ENCODE data around the gene SENP6.

The SENP6 gene

DNA sequence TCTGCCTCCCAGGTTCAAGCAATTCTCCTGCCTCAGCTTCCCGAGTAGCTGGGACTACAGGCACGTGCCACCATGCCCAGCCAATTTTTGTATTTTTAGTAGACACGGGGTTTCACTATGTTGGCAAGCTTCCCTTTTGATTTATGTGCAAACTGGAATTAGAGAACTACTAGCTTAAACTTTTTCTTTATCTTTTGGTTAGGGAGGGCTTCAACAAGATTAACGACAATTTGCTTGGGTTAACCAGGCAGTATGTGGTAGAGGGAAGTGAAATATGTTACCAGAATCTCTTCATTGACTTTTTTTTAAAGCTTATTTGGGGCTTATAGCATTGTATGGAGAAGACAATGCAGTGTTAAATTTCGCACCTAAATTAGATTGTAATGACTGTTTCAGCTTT, 156.4 kb downstream of the SENP6 start:
- no peaks in the 10 kb centered on the region for H3K27me3 ChIP-seq (ENCODE audit: control insufficient read depth in 1 of 2, insufficient read depth in 1 of 2, low read length in 2 of 2)
- H3K79me1 ChIP-seq (replicated peaks; ENCODE audit: low read length, poor library complexity, severe bottlenecking) = peaks cover 9% of the 10 kb centered on the region
- H3K9ac ChIP-seq (ENCODE audit: low read length) = no peak overlapping the region
- H2AK5ac ChIP-seq (ENCODE audit: low read length, severe bottlenecking) = no peak overlapping the region
- H3K14ac ChIP-seq (ENCODE audit: low read length in 2 of 2) = no peak overlapping the region
- H2BK5ac ChIP-seq (ENCODE audit: low read depth, low read length, poor library complexity, severe bottlenecking) = no peak overlapping the region
- H3K18ac ChIP-seq (ENCODE audit: low read depth in 1 of 2, low read length in 2 of 2) = no peak overlapping the region
- no peak overlapping the region for H4K8ac ChIP-seq (ENCODE audit: low read length)
- H3K4ac ChIP-seq (ENCODE audit: low read depth in 1 of 2, low read length in 2 of 2) = no peak overlapping the region
- H3K4me3 ChIP-seq (ENCODE audit: insufficient read depth in 1 of 2, low read depth in 1 of 2, low read length in 2 of 2) = no peak overlapping the region
- H3K9me3 ChIP-seq (ENCODE audit: control insufficient read depth, low read length) = no peaks in the 10 kb centered on the region
- 92% methylated on average over 5 of the region's 5 CpGs for WGBS
- no peak overlapping the region for H4K91ac ChIP-seq (ENCODE audit: low read length)
- H3K4me2 ChIP-seq (ENCODE audit: low read length, poor library complexity, severe bottlenecking) = no peak overlapping the region
- no peak overlapping the region for H2AFZ ChIP-seq (ENCODE audit: low read depth, low read length)
- H3K23ac ChIP-seq (ENCODE audit: low read length in 2 of 2) = no peak overlapping the region
- no peak overlapping the region for H2BK120ac ChIP-seq (ENCODE audit: low read depth, low read length)
- no peak for DNase-seq
- peaks cover 12% of the 10 kb centered on the region for H3K4me1 ChIP-seq (ENCODE audit: control insufficient read depth, insufficient read depth, low read depth, low read length)
- no peak overlapping the region for H3K27ac ChIP-seq (ENCODE audit: low read length, poor library complexity, severe bottlenecking)
- no peaks in the 10 kb centered on the region for H3K36me3 ChIP-seq (ENCODE audit: control insufficient read depth in 1 of 2, insufficient read depth in 2 of 2, low read depth in 1 of 2, low read length in 2 of 2)
- no peak overlapping the region for H2BK12ac ChIP-seq (ENCODE audit: low read length in 2 of 2)
- H2BK15ac ChIP-seq (ENCODE audit: low read depth, poor library complexity, severe bottlenecking) = no peak overlapping the region

GRCh38 chr6:75759207-75759606, 157.5 kb downstream of the SENP6 start:
- H3K4me2 ChIP-seq (ENCODE audit: low read length, poor library complexity, severe bottlenecking) = no peak overlapping the region
- H3K9ac ChIP-seq (ENCODE audit: low read length) = no peak overlapping the region
- no peak overlapping the region for H3K4ac ChIP-seq (ENCODE audit: low read depth in 1 of 2, low read length in 2 of 2)
- H3K27me3 ChIP-seq (ENCODE audit: control insufficient read depth in 1 of 2, insufficient read depth in 1 of 2, low read length in 2 of 2) = no peaks in the 10 kb centered on the region
- H3K36me3 ChIP-seq (ENCODE audit: control insufficient read depth in 1 of 2, insufficient read depth in 2 of 2, low read depth in 1 of 2, low read length in 2 of 2) = no peaks in the 10 kb centered on the region
- H2BK5ac ChIP-seq (ENCODE audit: low read depth, low read length, poor library complexity, severe bottlenecking) = no peak overlapping the region
- no peak overlapping the region for H4K91ac ChIP-seq (ENCODE audit: low read length)
- no peak overlapping the region for H2BK15ac ChIP-seq (ENCODE audit: low read depth, poor library complexity, severe bottlenecking)
- DNase-seq = no peak
- WGBS = 62% methylated on average over 4 of the region's 5 CpGs
- H4K8ac ChIP-seq (ENCODE audit: low read length) = no peak overlapping the region
- peaks cover 12% of the 10 kb centered on the region for H3K79me1 ChIP-seq (replicated peaks; ENCODE audit: low read length, poor library complexity, severe bottlenecking)
- H2BK12ac ChIP-seq (ENCODE audit: low read length in 2 of 2) = no peak overlapping the region
- H2BK120ac ChIP-seq (ENCODE audit: low read depth, low read length) = no peak overlapping the region
- H3K4me1 ChIP-seq (ENCODE audit: control insufficient read depth, insufficient read depth, low read depth, low read length) = peaks cover 8% of the 10 kb centered on the region
- no peak overlapping the region for H3K14ac ChIP-seq (ENCODE audit: low read length in 2 of 2)
- no peak overlapping the region for H3K4me3 ChIP-seq (ENCODE audit: insufficient read depth in 1 of 2, low read depth in 1 of 2, low read length in 2 of 2)
- no peak overlapping the region for H3K18ac ChIP-seq (ENCODE audit: low read depth in 1 of 2, low read length in 2 of 2)
- H2AFZ ChIP-seq (ENCODE audit: low read depth, low read length) = no peak overlapping the region
- peak overlapping the region; percentile 35 for H3K27ac ChIP-seq (ENCODE audit: low read length, poor library complexity, severe bottlenecking)
- H3K9me3 ChIP-seq (ENCODE audit: control insufficient read depth, low read length) = no peaks in the 10 kb centered on the region
- H2AK5ac ChIP-seq (ENCODE audit: low read length, severe bottlenecking) = no peak overlapping the region
- H3K23ac ChIP-seq (ENCODE audit: low read length in 2 of 2) = no peak overlapping the region

DNA sequence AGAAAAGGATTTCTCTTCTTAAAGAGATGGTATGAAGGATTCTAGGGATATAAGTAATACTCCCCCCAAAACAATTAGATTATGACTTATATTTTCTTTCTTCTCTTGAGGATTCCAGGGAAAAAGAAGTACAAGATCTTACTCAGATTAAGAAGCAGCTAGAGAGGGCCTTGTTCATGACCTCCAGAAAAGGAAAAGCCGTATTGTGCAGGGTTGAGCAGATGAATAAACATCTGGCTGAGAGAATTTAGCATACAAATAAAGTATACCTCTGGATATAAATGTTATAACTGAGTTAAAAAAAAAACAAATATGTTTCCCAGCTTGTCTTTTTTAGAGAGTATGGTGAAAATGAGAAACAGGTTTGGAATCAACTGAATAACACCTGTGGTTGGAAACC, 158.6 kb downstream of the SENP6 start:
- no peak for DNase-seq
- H3K27me3 ChIP-seq (ENCODE audit: control insufficient read depth in 1 of 2, insufficient read depth in 1 of 2, low read length in 2 of 2) = no peaks in the 10 kb centered on the region
- H4K8ac ChIP-seq (ENCODE audit: low read length) = no peak overlapping the region
- no peaks in the 10 kb centered on the region for H3K36me3 ChIP-seq (ENCODE audit: control insufficient read depth in 1 of 2, insufficient read depth in 2 of 2, low read depth in 1 of 2, low read length in 2 of 2)
- no peak overlapping the region for H2BK15ac ChIP-seq (ENCODE audit: low read depth, poor library complexity, severe bottlenecking)
- H2BK5ac ChIP-seq (ENCODE audit: low read depth, low read length, poor library complexity, severe bottlenecking) = no peak overlapping the region
- H3K27ac ChIP-seq (ENCODE audit: low read length, poor library complexity, severe bottlenecking) = no peak overlapping the region
- H3K4me3 ChIP-seq (ENCODE audit: insufficient read depth in 1 of 2, low read depth in 1 of 2, low read length in 2 of 2) = no peak overlapping the region
- no peak overlapping the region for H4K91ac ChIP-seq (ENCODE audit: low read length)
- H3K9me3 ChIP-seq (ENCODE audit: control insufficient read depth, low read length) = no peaks in the 10 kb centered on the region
- H2BK120ac ChIP-seq (ENCODE audit: low read depth, low read length) = no peak overlapping the region
- H2AK5ac ChIP-seq (ENCODE audit: low read length, severe bottlenecking) = no peak overlapping the region
- peaks cover 7% of the 10 kb centered on the region for H3K4me1 ChIP-seq (ENCODE audit: control insufficient read depth, insufficient read depth, low read depth, low read length)
- H3K9ac ChIP-seq (ENCODE audit: low read length) = no peak overlapping the region
- H3K4ac ChIP-seq (ENCODE audit: low read depth in 1 of 2, low read length in 2 of 2) = no peak overlapping the region
- no peak overlapping the region for H3K23ac ChIP-seq (ENCODE audit: low read length in 2 of 2)
- H2BK12ac ChIP-seq (ENCODE audit: low read length in 2 of 2) = no peak overlapping the region
- WGBS = 67% methylated on average over 1 of the region's 1 CpG
- peaks cover 13% of the 10 kb centered on the region for H3K79me1 ChIP-seq (replicated peaks; ENCODE audit: low read length, poor library complexity, severe bottlenecking)
- no peak overlapping the region for H2AFZ ChIP-seq (ENCODE audit: low read depth, low read length)
- H3K4me2 ChIP-seq (ENCODE audit: low read length, poor library complexity, severe bottlenecking) = no peak overlapping the region
- no peak overlapping the region for H3K14ac ChIP-seq (ENCODE audit: low read length in 2 of 2)
- H3K18ac ChIP-seq (ENCODE audit: low read depth in 1 of 2, low read length in 2 of 2) = no peak overlapping the region

DNA sequence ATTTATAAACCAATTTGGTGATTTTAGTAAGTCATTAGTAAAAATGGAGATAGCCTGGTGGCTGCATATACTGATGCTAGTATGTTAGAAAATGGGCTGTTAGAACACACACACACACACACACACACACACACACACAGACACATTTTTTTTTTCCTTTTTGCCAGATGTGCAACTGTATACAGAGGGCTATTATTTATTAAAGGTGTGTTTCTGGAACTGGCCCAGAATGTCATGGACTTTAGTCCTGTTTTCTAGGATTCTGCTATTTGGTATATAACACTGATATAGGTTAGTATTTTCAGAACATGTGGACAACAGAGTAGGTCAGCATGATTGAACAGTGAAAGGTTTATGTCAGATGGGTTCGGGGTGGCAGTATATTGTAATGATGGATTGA, 159.8 kb downstream of the SENP6 start:
- no peak overlapping the region for H3K23ac ChIP-seq (ENCODE audit: low read length in 2 of 2)
- H3K79me1 ChIP-seq (replicated peaks; ENCODE audit: low read length, poor library complexity, severe bottlenecking) = peaks cover 14% of the 10 kb centered on the region
- H3K36me3 ChIP-seq (ENCODE audit: control insufficient read depth in 1 of 2, insufficient read depth in 2 of 2, low read depth in 1 of 2, low read length in 2 of 2) = no peaks in the 10 kb centered on the region
- no peak overlapping the region for H2AFZ ChIP-seq (ENCODE audit: low read depth, low read length)
- no peak overlapping the region for H3K4me2 ChIP-seq (ENCODE audit: low read length, poor library complexity, severe bottlenecking)
- H2BK120ac ChIP-seq (ENCODE audit: low read depth, low read length) = no peak overlapping the region
- H4K8ac ChIP-seq (ENCODE audit: low read length) = no peak overlapping the region
- H2BK12ac ChIP-seq (ENCODE audit: low read length in 2 of 2) = no peak overlapping the region
- H3K4ac ChIP-seq (ENCODE audit: low read depth in 1 of 2, low read length in 2 of 2) = no peak overlapping the region
- WGBS = no CpG with 5 or more reads among the region's 1 CpG
- H3K27ac ChIP-seq (ENCODE audit: low read length, poor library complexity, severe bottlenecking) = no peak overlapping the region
- peaks cover 7% of the 10 kb centered on the region for H3K4me1 ChIP-seq (ENCODE audit: control insufficient read depth, insufficient read depth, low read depth, low read length)
- H3K9ac ChIP-seq (ENCODE audit: low read length) = no peak overlapping the region
- no peak for DNase-seq
- H3K4me3 ChIP-seq (ENCODE audit: insufficient read depth in 1 of 2, low read depth in 1 of 2, low read length in 2 of 2) = no peak overlapping the region
- no peak overlapping the region for H4K91ac ChIP-seq (ENCODE audit: low read length)
- no peak overlapping the region for H3K18ac ChIP-seq (ENCODE audit: low read depth in 1 of 2, low read length in 2 of 2)
- H3K9me3 ChIP-seq (ENCODE audit: control insufficient read depth, low read length) = no peaks in the 10 kb centered on the region
- no peak overlapping the region for H2BK15ac ChIP-seq (ENCODE audit: low read depth, poor library complexity, severe bottlenecking)
- H3K14ac ChIP-seq (ENCODE audit: low read length in 2 of 2) = no peak overlapping the region
- H3K27me3 ChIP-seq (ENCODE audit: control insufficient read depth in 1 of 2, insufficient read depth in 1 of 2, low read length in 2 of 2) = no peaks in the 10 kb centered on the region
- no peak overlapping the region for H2AK5ac ChIP-seq (ENCODE audit: low read length, severe bottlenecking)
- no peak overlapping the region for H2BK5ac ChIP-seq (ENCODE audit: low read depth, low read length, poor library complexity, severe bottlenecking)
